ENCODE measurements around the gene SLC17A9. TPM values are rescaled to one million over a fixed set of nuclear protein-coding genes. Genes with fewer than 3 reads are reported as not detected.

SLC17A9 gene
- total and polyA plus RNA-seq, 2 experiments from 2014 or later: 32.0 to 39.3 TPM

DNA sequence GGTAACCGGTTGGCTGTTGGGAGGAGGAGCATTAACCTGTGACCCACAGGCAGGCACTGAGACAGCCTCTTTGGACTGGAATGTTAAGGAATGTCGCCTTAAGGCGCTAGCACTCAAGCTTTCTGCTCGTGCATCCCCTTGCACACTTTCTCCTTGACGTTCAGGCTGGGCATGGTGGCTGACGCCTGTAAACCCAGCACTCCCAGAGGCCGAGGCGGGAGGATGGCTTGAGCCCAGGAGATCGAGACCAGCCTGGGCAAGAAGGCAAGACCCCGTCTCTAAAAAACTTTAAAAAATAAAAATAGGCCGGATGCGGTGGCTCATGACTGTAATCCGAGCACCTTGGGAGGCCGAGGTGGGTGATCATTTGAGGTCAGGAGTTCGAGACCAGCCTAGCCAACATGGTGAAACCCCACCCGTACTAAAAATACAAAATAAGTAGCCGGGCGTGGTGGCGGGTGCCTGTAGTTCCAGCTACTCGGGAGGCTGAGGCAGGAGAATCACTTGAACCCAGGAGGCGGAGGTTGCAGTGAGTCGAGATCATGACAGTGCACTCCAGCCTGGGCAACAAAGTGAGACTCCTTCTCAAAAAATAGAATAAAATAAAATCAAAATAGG, 16.4 kb upstream of the SLC17A9 start (continued):
- no peak for TF ChIP-seq ZNF114 (CRISPR knock-in tag; IDR thresholded peaks at IDR 0.05)
- TF ChIP-seq, protein P1, sequence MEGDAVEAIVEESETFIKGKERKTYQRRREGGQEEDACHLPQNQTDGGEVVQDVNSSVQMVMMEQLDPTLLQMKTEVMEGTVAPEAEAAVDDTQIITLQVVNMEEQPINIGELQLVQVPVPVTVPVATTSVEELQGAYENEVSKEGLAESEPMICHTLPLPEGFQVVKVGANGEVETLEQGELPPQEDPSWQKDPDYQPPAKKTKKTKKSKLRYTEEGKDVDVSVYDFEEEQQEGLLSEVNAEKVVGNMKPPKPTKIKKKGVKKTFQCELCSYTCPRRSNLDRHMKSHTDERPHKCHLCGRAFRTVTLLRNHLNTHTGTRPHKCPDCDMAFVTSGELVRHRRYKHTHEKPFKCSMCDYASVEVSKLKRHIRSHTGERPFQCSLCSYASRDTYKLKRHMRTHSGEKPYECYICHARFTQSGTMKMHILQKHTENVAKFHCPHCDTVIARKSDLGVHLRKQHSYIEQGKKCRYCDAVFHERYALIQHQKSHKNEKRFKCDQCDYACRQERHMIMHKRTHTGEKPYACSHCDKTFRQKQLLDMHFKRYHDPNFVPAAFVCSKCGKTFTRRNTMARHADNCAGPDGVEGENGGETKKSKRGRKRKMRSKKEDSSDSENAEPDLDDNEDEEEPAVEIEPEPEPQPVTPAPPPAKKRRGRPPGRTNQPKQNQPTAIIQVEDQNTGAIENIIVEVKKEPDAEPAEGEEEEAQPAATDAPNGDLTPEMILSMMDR (conservative IDR thresholded peaks at IDR 0.05; ENCODE audit: low read depth in 2 of 2): no peak
- TF ChIP-seq, protein P2, sequence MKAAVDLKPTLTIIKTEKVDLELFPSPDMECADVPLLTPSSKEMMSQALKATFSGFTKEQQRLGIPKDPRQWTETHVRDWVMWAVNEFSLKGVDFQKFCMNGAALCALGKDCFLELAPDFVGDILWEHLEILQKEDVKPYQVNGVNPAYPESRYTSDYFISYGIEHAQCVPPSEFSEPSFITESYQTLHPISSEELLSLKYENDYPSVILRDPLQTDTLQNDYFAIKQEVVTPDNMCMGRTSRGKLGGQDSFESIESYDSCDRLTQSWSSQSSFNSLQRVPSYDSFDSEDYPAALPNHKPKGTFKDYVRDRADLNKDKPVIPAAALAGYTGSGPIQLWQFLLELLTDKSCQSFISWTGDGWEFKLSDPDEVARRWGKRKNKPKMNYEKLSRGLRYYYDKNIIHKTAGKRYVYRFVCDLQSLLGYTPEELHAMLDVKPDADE (IDR thresholded peaks at IDR 0.05): no peak

DNA sequence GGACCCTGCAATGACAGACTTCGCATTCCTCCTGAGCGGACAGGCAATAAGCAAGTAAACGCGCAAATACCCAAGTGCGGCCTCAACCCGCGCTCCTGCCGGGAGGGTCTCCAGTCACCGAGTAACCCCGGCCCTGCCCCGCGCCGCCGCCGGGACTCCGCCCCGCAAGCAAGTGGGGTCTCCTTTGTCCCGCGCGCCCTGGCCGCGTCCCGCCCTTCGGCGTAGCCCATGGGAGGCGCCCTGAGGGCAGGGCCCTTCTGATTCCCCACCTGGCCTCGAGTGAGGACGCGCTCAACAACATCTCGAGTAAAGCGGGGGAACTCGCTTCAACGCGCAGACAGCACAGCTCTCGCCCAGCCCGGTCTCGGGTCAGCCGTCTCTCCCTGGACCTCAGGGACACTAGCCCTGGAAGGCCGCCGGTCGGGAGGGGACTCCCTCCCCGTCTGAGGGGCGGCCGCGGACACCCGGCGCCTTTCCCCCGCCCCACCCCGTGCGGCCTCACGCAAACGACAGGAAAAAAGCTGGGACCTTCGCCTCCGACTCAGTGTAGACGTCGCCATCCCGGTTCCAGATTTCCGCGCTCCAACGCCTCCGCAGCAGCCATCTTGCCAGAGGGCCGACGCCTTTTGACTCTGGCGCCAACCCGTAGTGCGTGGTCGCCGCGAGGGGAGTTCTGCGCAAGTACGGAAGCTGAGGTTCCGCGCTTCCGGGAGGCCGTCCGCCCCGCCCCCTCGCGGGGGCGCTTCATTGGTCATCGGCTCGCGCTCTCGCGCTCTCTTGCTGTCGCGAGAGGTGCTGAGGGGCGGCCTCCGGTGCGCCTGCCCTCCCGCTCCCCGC, 15.0 kb upstream of the SLC17A9 start:
- Histone ChIP-seq H2AFZ (no peak overlapping the region), H3K27ac (ENCODE audit: low read depth) (peak overlapping the region; percentile 94), H4K20me1 (replicated peaks; ENCODE audit: insufficient read depth) (peaks cover 72% of the 10 kb centered on the region), H3K27me3 (ENCODE audit: insufficient read depth) (no peaks in the 10 kb centered on the region), H3K9me2 (ENCODE audit: insufficient read depth) (no peaks in the 10 kb centered on the region), H3K79me2 (replicated peaks; ENCODE audit: insufficient read depth) (peaks cover 95% of the 10 kb centered on the region), H3K36me3 (ENCODE audit: insufficient read depth) (peaks cover 22% of the 10 kb centered on the region), H3F3A (replicated peaks; ENCODE audit: low read depth) (peaks cover 55% of the 10 kb centered on the region), H3K4me1 (ENCODE audit: insufficient read depth) (peaks cover 60% of the 10 kb centered on the region), H3K4me3 (peak overlapping the region; percentile 100), H3K4me2 (peak overlapping the region; percentile 97)
- peaks cover 21% of the 10 kb centered on the region for H3K4me1 Mint-ChIP-seq
- peaks cover 3% of the 10 kb centered on the region; the same call in 1 of the 3 replicates for H3K9me3 Mint-ChIP-seq
- DNase-seq (ENCODE audit: low spot score): peak; percentile 96
- H3K4me3 Mint-ChIP-seq: no peak overlapping the region; the same call in 2 of the 3 replicates
- ATAC-seq: peak; percentile 83
- peak overlapping the region; percentile 98 for H3K27ac Mint-ChIP-seq
- H3K27me3 Mint-ChIP-seq (ENCODE audit: insufficient read depth, low read depth, poor library complexity): peaks cover 11% of the 10 kb centered on the region
- H3K36me3 Mint-ChIP-seq (ENCODE audit: low read depth): peaks cover 27% of the 10 kb centered on the region
- TF ChIP-seq NANOG (IDR thresholded peaks at IDR 0.05; ENCODE audit: borderline replicate concordance) (no peak), EZH2 (IDR thresholded peaks at IDR 0.05; ENCODE audit: low read depth, unreplicated experiment) (no peak), EZH2phosphoT487 (IDR thresholded peaks at IDR 0.05; ENCODE audit: unreplicated experiment) (no peak), POLR2AphosphoS5 (IDR thresholded peaks at IDR 0.05; ENCODE audit: low read depth) (peak; percentile 96)
- TF ChIP-seq, protein P2 (IDR thresholded peaks at IDR 0.05): peak; percentile 71; the same call in 1 of the 2 replicates
- TF ChIP-seq, protein P3, sequence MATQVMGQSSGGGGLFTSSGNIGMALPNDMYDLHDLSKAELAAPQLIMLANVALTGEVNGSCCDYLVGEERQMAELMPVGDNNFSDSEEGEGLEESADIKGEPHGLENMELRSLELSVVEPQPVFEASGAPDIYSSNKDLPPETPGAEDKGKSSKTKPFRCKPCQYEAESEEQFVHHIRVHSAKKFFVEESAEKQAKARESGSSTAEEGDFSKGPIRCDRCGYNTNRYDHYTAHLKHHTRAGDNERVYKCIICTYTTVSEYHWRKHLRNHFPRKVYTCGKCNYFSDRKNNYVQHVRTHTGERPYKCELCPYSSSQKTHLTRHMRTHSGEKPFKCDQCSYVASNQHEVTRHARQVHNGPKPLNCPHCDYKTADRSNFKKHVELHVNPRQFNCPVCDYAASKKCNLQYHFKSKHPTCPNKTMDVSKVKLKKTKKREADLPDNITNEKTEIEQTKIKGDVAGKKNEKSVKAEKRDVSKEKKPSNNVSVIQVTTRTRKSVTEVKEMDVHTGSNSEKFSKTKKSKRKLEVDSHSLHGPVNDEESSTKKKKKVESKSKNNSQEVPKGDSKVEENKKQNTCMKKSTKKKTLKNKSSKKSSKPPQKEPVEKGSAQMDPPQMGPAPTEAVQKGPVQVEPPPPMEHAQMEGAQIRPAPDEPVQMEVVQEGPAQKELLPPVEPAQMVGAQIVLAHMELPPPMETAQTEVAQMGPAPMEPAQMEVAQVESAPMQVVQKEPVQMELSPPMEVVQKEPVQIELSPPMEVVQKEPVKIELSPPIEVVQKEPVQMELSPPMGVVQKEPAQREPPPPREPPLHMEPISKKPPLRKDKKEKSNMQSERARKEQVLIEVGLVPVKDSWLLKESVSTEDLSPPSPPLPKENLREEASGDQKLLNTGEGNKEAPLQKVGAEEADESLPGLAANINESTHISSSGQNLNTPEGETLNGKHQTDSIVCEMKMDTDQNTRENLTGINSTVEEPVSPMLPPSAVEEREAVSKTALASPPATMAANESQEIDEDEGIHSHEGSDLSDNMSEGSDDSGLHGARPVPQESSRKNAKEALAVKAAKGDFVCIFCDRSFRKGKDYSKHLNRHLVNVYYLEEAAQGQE (IDR thresholded peaks at IDR 0.05; ENCODE audit: unreplicated experiment): peak; percentile 20
